Embryonic facial prominence (tissue), 1 donor: ENCODE data around the gene TSPAN9.

Experiments
- DNase-seq: peaks from one replicate; pipeline ENCODE4 v3.0.0-alpha.2; 2016; ENCODE audit errors: extremely low spot score

Gene TSPAN9

DNA sequence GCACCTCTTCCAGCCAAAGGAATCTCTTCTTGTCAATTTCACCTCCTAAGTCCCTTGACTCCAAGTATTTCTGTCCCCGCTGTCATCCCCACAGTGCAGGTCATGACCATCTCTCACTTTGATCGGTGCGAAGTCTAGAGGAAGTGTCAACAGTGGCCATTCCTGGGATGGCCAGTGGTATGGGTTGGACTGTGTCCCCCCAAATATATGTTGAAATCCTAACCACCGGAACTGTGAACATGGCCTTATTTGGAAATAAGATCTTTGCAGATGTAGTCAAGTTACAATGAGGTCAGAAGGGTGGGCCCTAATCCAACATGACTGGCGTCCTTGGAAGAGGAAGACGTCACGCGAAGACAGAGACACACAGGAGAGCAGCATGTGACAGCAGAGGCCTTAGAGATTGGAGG is 257.9 kb downstream of the TSPAN9 start:
- DNase-seq: no peak
